Effector memory CD4-positive, alpha-beta T cell (primary cell): ENCODE results near the gene ARHGAP26.

ENCODE experiments used
- DNase-seq, 3 donors: peaks; one replicate each; pipeline ENCODE4 v3.0.0-alpha.2; 2020
- H3K27ac ChIP-seq: 2 replicates; pipeline ENCODE4 v1.7.0; 2013; ENCODE audit warnings: mild to moderate bottlenecking, low read length, moderate library complexity; ENCODE audit not compliant: insufficient read depth, poor library complexity, severe bottlenecking
- H3K27me3 ChIP-seq: replicated peaks from 2 replicates; pipeline ENCODE4 v1.7.0; 2013; ENCODE audit warnings: mild to moderate bottlenecking, low read length; ENCODE audit not compliant: insufficient read depth, control insufficient read depth, poor library complexity, severe bottlenecking
- H3K36me3 ChIP-seq: 2 replicates; pipeline ENCODE4 v1.7.0; 2013; ENCODE audit warnings: mild to moderate bottlenecking, low read length, moderate library complexity; ENCODE audit not compliant: control insufficient read depth, insufficient read depth
- H3K4me1 ChIP-seq: 2 replicates; pipeline ENCODE4 v1.7.0; 2013; ENCODE audit warnings: low read length, mild to moderate bottlenecking; ENCODE audit not compliant: control insufficient read depth, insufficient read depth, poor library complexity, severe bottlenecking
- H3K4me3 ChIP-seq: 2 replicates; pipeline ENCODE4 v1.7.0; 2013; ENCODE audit warnings: low read length, low read depth, mild to moderate bottlenecking; ENCODE audit not compliant: insufficient read depth, poor library complexity, severe bottlenecking
- H3K9me3 ChIP-seq: 2 replicates; pipeline ENCODE4 v1.7.0; 2013; ENCODE audit warnings: mild to moderate bottlenecking, low read length, moderate library complexity; ENCODE audit not compliant: control insufficient read depth

The ARHGAP26 gene

DNA sequence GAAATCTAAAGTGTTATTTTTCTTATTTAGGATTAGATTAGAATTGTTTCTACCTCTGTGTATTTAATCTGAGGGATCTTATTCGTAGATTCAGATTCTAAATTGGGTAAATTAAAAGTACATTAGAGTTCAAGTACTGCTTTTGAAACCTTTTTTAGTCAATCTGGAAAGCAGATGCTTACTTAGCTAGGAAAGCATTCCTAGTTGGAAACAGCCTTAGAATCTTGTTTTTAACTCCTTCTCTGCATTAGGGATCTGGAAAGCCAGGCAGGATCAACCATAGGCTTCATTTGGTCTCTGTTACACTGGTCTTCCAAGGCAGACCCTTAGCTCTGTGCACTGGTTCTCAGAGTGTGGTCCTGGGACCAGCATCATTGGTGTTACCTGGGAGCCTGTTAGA is 385.9 kb downstream of the ARHGAP26 start:
- no peak for DNase-seq
- Histone ChIP-seq H3K4me3 (no peak overlapping the region), H3K36me3 (no peaks in the 10 kb centered on the region), H3K27me3 (no peaks in the 10 kb centered on the region), H3K9me3 (no peaks in the 10 kb centered on the region), H3K27ac (no peak overlapping the region), H3K4me1 (no peaks in the 10 kb centered on the region)

DNA sequence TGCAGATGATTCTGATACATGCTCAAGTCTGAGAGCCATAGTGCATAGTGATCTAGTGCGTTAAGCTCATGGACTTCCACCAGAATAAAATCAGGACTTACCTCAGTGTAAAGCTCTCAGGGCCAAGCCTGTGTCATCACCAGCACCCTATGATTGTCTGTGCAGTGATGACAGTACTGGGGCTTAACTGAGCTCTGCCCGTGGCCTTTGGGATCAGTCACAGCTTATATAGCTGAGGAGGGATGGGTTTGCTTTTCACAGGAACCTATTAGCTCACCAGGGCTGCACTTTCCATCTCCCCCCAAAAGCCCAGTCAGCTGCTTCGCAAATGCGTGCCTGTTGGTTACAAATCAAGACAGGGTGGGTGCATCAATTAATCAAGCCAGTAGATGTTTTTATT is 386.4 kb downstream of the ARHGAP26 start:
- Histone ChIP-seq H3K9me3 (no peaks in the 10 kb centered on the region), H3K27ac (no peak overlapping the region), H3K4me1 (no peaks in the 10 kb centered on the region), H3K27me3 (no peaks in the 10 kb centered on the region), H3K36me3 (no peaks in the 10 kb centered on the region), H3K4me3 (no peak overlapping the region)
- no peak for DNase-seq

DNA sequence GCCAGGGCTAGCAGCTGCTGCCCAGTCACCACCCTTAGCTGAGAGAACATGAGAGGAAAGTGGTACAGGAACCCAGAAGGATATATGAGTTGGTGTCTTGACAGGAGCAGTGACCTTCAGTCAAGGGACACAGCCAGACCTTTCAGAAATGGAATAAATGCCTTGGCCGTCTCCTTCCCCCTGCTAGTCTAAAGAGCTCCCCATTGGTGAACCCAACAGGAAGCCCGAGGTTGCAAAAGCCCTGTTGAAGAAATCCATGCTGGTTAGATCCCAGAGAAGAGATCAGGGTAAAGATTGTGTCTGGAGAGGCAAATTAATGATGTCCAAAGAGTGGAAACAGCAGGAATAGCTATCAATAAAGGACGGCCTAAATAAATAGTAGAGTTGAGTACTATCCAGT is 388.9 kb downstream of the ARHGAP26 start:
- Histone ChIP-seq H3K27me3 (no peaks in the 10 kb centered on the region), H3K36me3 (no peaks in the 10 kb centered on the region), H3K27ac (no peak overlapping the region), H3K9me3 (no peaks in the 10 kb centered on the region), H3K4me1 (no peaks in the 10 kb centered on the region), H3K4me3 (no peak overlapping the region)
- no peak for DNase-seq

DNA sequence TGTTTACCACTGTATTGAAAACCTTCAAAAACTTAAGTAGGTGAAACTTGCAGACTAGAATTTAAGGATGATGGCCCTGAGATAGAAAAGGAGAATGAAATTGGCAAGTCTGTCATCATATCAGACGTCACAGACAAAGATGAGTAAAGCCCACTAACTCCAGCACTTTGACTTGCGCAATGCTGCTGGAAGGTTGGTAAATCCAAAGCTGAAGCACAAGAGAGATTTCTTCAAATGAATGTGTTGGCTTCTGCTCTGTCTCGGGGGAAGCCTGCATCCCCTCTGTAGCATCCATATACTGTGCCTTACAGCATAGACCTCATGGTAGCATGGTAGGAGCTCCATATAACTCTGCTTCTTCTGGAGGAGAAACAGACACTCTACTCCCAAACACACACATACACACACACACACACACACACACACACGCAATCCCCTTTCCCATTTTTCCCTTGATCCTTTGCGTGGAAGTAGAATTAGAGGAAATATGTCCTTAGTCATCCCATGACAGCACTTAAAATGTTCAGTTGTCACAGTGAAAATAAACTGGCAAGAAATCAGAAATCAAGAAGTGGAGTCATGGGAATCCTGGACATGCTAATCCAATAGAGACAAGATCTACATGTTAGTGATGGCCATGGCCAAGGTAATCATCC is 391.8 kb downstream of the ARHGAP26 start:
- no peak for DNase-seq
- Histone ChIP-seq H3K36me3 (no peaks in the 10 kb centered on the region), H3K4me1 (no peaks in the 10 kb centered on the region), H3K27me3 (no peaks in the 10 kb centered on the region), H3K4me3 (no peak overlapping the region), H3K9me3 (no peaks in the 10 kb centered on the region), H3K27ac (no peak overlapping the region)

DNA sequence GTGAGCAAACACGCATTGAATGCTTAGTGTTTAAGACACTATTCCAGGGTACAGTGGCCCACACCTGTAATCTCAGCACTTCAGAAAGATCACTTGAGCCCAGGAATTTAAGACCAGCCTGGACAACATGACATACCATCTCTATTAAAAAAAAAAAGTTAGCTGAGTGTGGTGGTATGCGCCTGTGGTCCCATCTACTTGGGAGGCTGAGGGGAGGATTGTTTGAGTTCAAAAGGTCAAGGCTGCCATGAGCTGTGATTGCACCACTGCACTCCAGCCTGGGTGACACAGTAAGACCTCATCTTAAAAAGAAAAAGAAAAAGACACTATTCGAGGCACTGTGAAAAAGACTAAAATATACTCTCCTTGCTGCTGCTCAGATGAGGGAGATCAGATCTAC is 392.6 kb downstream of the ARHGAP26 start:
- H3K27ac ChIP-seq: no peak overlapping the region
- H3K4me1 ChIP-seq: no peaks in the 10 kb centered on the region
- no peaks in the 10 kb centered on the region for H3K9me3 ChIP-seq
- H3K4me3 ChIP-seq: no peak overlapping the region
- H3K36me3 ChIP-seq: no peaks in the 10 kb centered on the region
- no peaks in the 10 kb centered on the region for H3K27me3 ChIP-seq
- no peak for DNase-seq

DNA sequence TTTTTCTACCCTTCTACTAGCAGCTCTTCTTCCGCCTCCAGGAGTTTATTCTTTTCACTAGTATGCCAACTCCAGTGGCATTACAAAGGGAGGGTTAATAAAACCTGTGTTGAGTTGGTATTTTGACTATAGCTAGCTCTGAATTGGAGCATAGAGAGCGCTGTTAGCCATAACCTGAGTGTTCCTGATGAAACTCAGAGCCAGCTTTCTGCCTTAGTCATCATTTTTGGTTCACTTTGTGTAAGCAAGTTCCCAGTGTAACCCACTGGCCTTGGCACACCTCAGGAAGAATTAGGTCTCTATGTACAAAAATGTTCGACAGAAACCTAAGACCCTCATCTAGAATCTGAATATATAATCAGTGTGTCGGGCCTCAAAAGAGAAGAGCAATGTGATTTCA is 394.4 kb downstream of the ARHGAP26 start:
- H3K4me3 ChIP-seq: no peak overlapping the region
- no peaks in the 10 kb centered on the region for H3K27me3 ChIP-seq
- no peak for DNase-seq
- H3K9me3 ChIP-seq: no peaks in the 10 kb centered on the region
- no peaks in the 10 kb centered on the region for H3K36me3 ChIP-seq
- H3K4me1 ChIP-seq: no peaks in the 10 kb centered on the region
- H3K27ac ChIP-seq: no peak overlapping the region

DNA sequence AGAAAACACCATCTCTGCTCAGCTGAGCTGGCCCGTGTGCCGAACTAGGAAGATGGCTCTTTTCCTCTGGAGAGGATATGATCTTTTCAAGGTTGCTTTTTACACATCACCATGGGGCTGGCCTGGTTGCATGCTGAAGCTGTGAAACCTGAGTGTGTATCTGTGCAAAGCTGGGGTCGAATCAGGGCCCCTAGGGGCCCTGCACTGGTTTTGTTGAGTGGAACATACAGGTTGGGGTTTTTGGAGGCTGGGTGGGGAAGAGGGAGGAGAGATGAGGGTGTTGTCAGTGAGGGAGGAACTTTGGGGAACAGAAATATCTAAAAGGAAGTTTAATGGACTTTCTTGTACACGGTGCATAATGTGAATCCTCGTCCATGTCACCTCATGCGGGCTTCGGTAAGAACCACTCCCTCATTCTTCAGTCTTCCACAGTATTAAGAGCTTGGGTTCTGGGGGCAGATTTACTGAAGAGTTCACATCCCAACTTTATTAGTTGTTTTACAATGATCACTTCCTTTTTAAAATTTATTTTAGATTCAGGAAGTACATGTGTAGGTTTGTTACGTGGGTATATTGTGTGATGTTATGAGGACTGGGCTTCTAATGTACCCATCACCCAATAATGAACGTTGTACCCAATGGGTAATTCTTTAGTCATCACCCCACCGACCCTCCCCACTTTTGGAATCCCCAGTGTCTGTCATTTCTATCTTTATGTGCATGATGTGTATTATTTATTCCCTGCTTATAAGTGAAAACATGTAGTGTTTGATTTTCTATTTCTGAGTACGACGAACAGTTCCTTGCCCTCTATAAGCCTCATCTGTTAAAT is 395.1 kb downstream of the ARHGAP26 start:
- no peak overlapping the region for H3K4me3 ChIP-seq
- no peak for DNase-seq
- H3K4me1 ChIP-seq: no peaks in the 10 kb centered on the region
- no peaks in the 10 kb centered on the region for H3K9me3 ChIP-seq
- no peaks in the 10 kb centered on the region for H3K27me3 ChIP-seq
- no peak overlapping the region for H3K27ac ChIP-seq
- no peaks in the 10 kb centered on the region for H3K36me3 ChIP-seq

DNA sequence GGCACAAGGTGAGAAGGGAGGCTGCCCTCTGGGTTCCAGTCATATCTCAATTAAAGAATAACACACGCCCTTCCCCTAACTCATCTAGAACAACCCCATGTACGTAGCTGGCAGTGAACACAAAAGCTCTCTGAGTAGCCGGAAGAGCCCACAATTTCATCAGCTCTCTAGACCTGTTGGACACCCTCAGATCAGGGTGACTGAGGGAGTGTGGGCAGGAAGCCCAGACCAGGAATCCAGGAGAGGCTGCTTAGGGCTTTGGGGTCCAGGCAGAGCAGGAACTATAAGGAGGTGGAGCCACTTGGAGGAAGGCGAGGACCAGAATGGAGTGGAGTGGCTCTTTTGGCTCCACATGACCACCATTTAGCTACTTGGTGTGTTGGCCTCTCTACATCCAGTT is 395.9 kb downstream of the ARHGAP26 start:
- H3K4me3 ChIP-seq: no peak overlapping the region
- no peak overlapping the region for H3K27ac ChIP-seq
- H3K27me3 ChIP-seq: no peaks in the 10 kb centered on the region
- no peaks in the 10 kb centered on the region for H3K9me3 ChIP-seq
- DNase-seq: no peak
- no peaks in the 10 kb centered on the region for H3K4me1 ChIP-seq
- H3K36me3 ChIP-seq: no peaks in the 10 kb centered on the region

DNA sequence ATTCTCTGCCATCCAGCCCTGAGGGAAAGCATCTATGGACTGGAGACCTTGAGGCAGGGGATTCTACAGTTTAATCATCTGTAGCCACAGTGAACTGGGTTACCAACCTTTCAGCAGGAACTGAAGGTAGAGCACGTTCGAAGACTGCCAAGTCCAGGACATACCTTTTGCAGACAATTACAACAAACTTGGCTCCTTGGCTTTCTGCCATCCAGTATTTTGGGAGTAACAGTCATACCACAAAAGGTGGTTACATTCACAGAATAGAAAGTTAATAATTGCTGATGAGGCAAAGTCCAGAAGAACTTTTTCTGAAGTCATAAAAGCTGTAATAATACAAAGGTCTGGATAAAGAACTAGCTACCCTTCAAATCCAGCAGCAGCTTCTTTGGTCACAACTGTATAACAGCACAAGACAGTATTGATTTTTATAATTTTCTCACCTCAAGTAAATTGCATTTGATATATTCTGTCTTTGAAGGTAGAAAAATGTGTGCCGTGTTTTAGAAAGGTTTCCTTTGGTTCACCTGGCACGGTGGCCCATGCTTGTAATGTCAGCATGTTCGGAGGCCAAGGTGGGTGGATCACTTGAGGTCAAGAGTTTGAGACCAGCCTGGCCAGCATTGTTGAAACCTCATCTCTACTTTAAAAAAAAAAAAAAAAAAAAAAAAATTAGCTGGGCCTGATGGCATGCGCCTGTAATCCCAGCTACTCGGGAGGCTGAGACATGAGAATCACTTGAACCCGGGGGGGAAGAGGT is 396.7 kb downstream of the ARHGAP26 start:
- H3K27ac ChIP-seq: no peak overlapping the region
- DNase-seq: no peak
- H3K4me1 ChIP-seq: no peaks in the 10 kb centered on the region
- H3K9me3 ChIP-seq: no peaks in the 10 kb centered on the region
- H3K36me3 ChIP-seq: no peaks in the 10 kb centered on the region
- no peak overlapping the region for H3K4me3 ChIP-seq
- no peaks in the 10 kb centered on the region for H3K27me3 ChIP-seq
